ENCODE results near the gene POTEB3. TPM values are rescaled to one million over a fixed set of nuclear protein-coding genes. Genes with fewer than 3 reads are reported as not detected.
"Not testable (repeated sequence)": the region's sequence is repeated elsewhere in the genome, so short reads cannot be mapped to it uniquely, and the experiment has no call there.

Gene POTEB3
- not detected in 2 replicates for total RNA-seq

- FAIRE-seq; H3K4me3 ChIP-seq (ENCODE audit: low read depth, low read length); DNase-seq (ENCODE audit: low read depth); H3K36me3 ChIP-seq (ENCODE audit: control insufficient read depth, insufficient read depth, low read length); H3K27me3 ChIP-seq (ENCODE audit: control insufficient read depth, insufficient read depth, low read length): not testable (repeated sequence)
Observed at GRCh38 chr15:21440399-21440798, at the start of gene POTEB3. Gene POTEB3, minus strand, starts transcription at chr15:21440499. Its CDS starts 488 bp downstream, at chr15:21440011.

- H3K4me3 ChIP-seq (ENCODE audit: low read depth, low read length); DNase-seq (ENCODE audit: low read depth); FAIRE-seq; H3K36me3 ChIP-seq (ENCODE audit: control insufficient read depth, insufficient read depth, low read length); H3K27me3 ChIP-seq (ENCODE audit: control insufficient read depth, insufficient read depth, low read length): not testable (repeated sequence)
Observed at GRCh38 chr15:21453683-21454082, 13.4 kb upstream of the POTEB3 start.

- FAIRE-seq; DNase-seq (ENCODE audit: low read depth); H3K27me3 ChIP-seq (ENCODE audit: control insufficient read depth, insufficient read depth, low read length); H3K36me3 ChIP-seq (ENCODE audit: control insufficient read depth, insufficient read depth, low read length); H3K4me3 ChIP-seq (ENCODE audit: low read depth, low read length): not testable (repeated sequence)
Observed at GRCh38 chr15:21451920-21452563, 11.7 kb upstream of the POTEB3 start.

DNA sequence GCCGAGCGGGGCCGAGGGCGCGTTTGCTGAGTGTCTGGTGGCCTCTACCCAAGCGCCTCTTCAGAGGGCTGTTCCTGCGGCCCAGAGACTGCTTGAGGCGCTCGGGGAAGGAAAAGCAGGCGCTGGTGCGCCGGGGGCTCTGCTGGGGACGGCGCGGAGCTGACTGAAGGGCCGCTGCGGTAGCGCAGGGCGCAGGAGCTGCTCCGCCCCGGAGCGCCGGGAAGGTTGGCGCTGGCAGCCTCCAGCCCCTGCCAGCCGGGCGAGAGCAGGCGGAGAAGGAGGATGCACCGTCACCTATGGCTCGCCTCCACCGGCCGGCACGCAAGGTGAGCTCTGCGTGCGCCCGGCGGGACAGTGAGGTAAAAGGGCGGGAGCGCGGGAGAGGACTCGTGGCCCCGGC lies 11.2 kb upstream of the POTEB3 start:
- H3K4me3 ChIP-seq (ENCODE audit: low read depth, low read length); H3K36me3 ChIP-seq (ENCODE audit: control insufficient read depth, insufficient read depth, low read length); FAIRE-seq; DNase-seq (ENCODE audit: low read depth); H3K27me3 ChIP-seq (ENCODE audit: control insufficient read depth, insufficient read depth, low read length): not testable (repeated sequence)

DNA sequence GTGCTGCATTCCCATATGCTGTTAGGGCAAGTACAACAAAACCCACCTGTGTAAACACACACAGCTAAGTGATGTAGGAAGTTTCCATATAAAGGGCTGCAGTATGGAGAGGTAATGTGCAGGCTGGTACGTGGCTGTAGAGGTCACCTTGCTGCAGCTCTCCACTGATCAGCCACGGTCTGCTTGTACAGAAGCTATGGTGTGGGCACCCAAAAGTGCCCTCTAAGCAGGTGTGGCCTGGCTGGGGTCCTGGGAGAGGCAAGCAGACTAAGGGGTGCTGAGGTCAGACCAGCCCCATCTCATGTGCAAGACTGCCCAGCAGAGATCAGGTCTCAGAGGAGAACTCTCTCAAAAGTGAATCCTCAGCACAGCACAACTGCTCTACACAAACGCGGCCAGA lies 32.9 kb downstream of the POTEB3 start:
- not testable (repeated sequence) for DNase-seq (ENCODE audit: low read depth); H3K4me3 ChIP-seq (ENCODE audit: low read depth, low read length); H3K36me3 ChIP-seq (ENCODE audit: control insufficient read depth, insufficient read depth, low read length); FAIRE-seq; H3K27me3 ChIP-seq (ENCODE audit: control insufficient read depth, insufficient read depth, low read length)

DNA sequence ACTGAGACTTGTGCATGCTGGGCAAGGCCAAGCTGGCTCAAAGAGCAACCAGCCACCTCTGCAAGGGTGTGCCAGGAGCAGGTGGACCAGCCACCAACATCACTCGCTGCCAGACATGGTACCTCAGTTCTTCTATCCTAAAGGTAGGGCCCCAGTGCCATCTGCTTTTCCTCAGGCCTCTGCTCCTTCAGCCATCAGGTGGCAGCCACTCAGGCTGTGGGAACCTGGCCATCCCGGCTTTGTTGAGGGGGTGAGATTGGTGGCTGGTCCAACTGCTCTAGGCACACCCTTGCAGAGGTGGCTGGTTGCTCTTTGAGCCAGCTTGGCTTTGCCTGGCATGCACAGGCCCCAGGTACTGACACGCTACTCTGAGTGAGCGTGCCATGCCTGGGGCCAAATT lies 38.8 kb downstream of the POTEB3 start:
- H3K36me3 ChIP-seq (ENCODE audit: control insufficient read depth, insufficient read depth, low read length); DNase-seq (ENCODE audit: low read depth); H3K27me3 ChIP-seq (ENCODE audit: control insufficient read depth, insufficient read depth, low read length); H3K4me3 ChIP-seq (ENCODE audit: low read depth, low read length); FAIRE-seq: not testable (repeated sequence)

DNA sequence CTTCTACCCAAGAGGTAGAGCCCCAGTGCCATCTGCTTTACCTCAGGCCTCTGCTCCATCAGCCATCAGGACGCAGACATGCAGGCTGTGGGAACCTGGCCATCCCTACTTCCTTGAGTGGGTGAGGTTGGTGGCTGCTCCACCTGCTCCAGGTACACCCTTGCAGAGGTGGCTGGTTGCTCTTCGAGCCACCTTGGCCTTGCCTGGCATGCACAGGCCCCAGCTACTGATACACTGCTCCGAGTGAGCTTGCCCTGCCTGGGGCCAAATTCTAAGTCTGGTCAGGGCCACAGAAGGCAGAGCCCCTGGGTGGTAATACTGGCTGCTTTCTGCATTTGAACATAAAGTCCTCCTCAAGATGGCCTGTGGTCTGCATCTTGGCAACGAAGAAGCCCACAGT lies 41.2 kb downstream of the POTEB3 start:
- H3K27me3 ChIP-seq (ENCODE audit: control insufficient read depth, insufficient read depth, low read length); FAIRE-seq; DNase-seq (ENCODE audit: low read depth); H3K4me3 ChIP-seq (ENCODE audit: low read depth, low read length); H3K36me3 ChIP-seq (ENCODE audit: control insufficient read depth, insufficient read depth, low read length): not testable (repeated sequence)

- H3K4me3 ChIP-seq (ENCODE audit: low read depth, low read length); FAIRE-seq; H3K27me3 ChIP-seq (ENCODE audit: control insufficient read depth, insufficient read depth, low read length): not testable (repeated sequence)
Observed at GRCh38 chr15:21398511-21398910, 41.8 kb downstream of the POTEB3 start.

DNA sequence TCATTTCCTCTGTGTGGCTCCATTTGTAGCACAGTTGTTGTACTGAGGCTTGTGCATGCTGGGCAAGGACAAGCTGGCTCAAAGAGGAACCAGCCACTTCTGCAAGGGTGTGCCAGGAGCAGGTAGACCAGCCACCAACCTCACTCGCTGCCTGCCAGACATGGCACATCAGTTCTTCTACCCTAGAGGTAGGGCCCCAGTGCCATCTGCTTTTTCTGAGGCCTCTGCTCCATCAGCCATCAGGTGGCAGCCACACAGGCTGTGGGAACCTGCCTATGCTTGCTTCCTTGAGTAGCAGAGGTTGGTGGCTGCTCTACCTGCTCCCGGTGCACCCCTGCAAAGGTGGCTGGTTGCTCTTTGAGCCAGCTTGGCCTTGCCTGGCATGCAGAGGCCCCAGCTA lies 42.6 kb downstream of the POTEB3 start:
- FAIRE-seq; H3K4me3 ChIP-seq (ENCODE audit: low read depth, low read length); H3K36me3 ChIP-seq (ENCODE audit: control insufficient read depth, insufficient read depth, low read length); H3K27me3 ChIP-seq (ENCODE audit: control insufficient read depth, insufficient read depth, low read length); DNase-seq (ENCODE audit: low read depth): not testable (repeated sequence)

More at GRCh38 chr15:21398511-21398910, 41.8 kb downstream of the POTEB3 start:
- DNase-seq (ENCODE audit: low read depth); H3K36me3 ChIP-seq (ENCODE audit: control insufficient read depth, insufficient read depth, low read length): not testable (repeated sequence)

- DNase-seq (ENCODE audit: low read depth); FAIRE-seq; H3K36me3 ChIP-seq (ENCODE audit: control insufficient read depth, insufficient read depth, low read length); H3K4me3 ChIP-seq (ENCODE audit: low read depth, low read length); H3K27me3 ChIP-seq (ENCODE audit: control insufficient read depth, insufficient read depth, low read length): not testable (repeated sequence)
Observed at GRCh38 chr15:21397186-21397585, 43.1 kb downstream of the POTEB3 start.

GRCh38 chr15:21385961-21386360 lies 54.3 kb downstream of the POTEB3 start:
- not testable (repeated sequence) for H3K27me3 ChIP-seq (ENCODE audit: control insufficient read depth, insufficient read depth, low read length); H3K4me3 ChIP-seq (ENCODE audit: low read depth, low read length); H3K36me3 ChIP-seq (ENCODE audit: control insufficient read depth, insufficient read depth, low read length); FAIRE-seq; DNase-seq (ENCODE audit: low read depth)

GRCh38 chr15:21383866-21384485 lies 56.3 kb downstream of the POTEB3 start:
- DNase-seq (ENCODE audit: low read depth); FAIRE-seq; H3K36me3 ChIP-seq (ENCODE audit: control insufficient read depth, insufficient read depth, low read length); H3K4me3 ChIP-seq (ENCODE audit: low read depth, low read length); H3K27me3 ChIP-seq (ENCODE audit: control insufficient read depth, insufficient read depth, low read length): not testable (repeated sequence)

GRCh38 chr15:21373682-21374081 lies 66.6 kb downstream of the POTEB3 start:
- DNase-seq (ENCODE audit: low read depth); H3K27me3 ChIP-seq (ENCODE audit: control insufficient read depth, insufficient read depth, low read length); H3K36me3 ChIP-seq (ENCODE audit: control insufficient read depth, insufficient read depth, low read length); FAIRE-seq; H3K4me3 ChIP-seq (ENCODE audit: low read depth, low read length): not testable (repeated sequence)

DNA sequence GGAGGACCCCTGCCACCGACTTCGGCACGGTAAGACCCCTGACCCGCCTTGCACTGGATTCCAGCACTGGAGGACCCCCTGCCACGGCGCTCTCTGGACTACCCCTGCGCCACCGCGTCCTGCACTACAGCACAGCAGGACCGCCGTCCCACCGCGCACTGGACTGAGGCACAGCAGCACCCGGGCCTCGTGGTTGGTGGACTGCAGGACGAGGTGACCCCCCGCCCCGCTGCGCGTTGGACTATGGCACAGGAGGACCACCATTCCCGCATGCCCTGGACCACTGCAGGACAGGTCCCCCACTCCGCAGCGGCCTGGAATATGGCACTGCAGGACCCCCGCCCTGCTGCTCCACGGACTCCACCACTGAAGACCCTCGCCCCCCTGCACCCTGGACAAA lies 71.1 kb downstream of the POTEB3 start:
- not testable (repeated sequence) for H3K4me3 ChIP-seq (ENCODE audit: low read depth, low read length); H3K36me3 ChIP-seq (ENCODE audit: control insufficient read depth, insufficient read depth, low read length); DNase-seq (ENCODE audit: low read depth); FAIRE-seq; H3K27me3 ChIP-seq (ENCODE audit: control insufficient read depth, insufficient read depth, low read length)

- H3K4me3 ChIP-seq (ENCODE audit: low read depth, low read length); DNase-seq (ENCODE audit: low read depth); H3K27me3 ChIP-seq (ENCODE audit: control insufficient read depth, insufficient read depth, low read length); FAIRE-seq; H3K36me3 ChIP-seq (ENCODE audit: control insufficient read depth, insufficient read depth, low read length): not testable (repeated sequence)
Observed at GRCh38 chr15:21368625-21369024, 71.7 kb downstream of the POTEB3 start.

Data from bronchial epithelial cell (primary cell).